ENCODE measurements around the gene GOLT1B. TPM values are rescaled to one million over a fixed set of nuclear protein-coding genes. Genes with fewer than 3 reads are reported as not detected.

GOLT1B gene
- total RNA-seq: 10 to 100 TPM; 30.9 to 38.0 (median 33.1) TPM
- total RNA-seq (2013): 40.5 TPM

GRCh38 chr12:21501258-21502163 is at the start of gene GOLT1B, which contains the start of gene RECQL:
Gene GOLT1B (plus strand): TSS chr12:21501789. CDS start chr12:21501924, 135 bp downstream.
Gene RECQL (minus strand): TSS chr12:21501635. CDS start chr12:21499570, 2,065 bp downstream.
- ATAC-seq (peak; percentile 95 to 99 (median 98)), DNase-seq (peak; percentile 82 to 98)
- Histone ChIP-seq H3K9me3 (ENCODE audit: control insufficient read depth, insufficient read depth, low read length) (no peaks in the 10 kb centered on the region), H3K36me3 (ENCODE audit: control insufficient read depth, insufficient read depth, low read length) (peaks cover 22% of the 10 kb centered on the region), H3K27me3 (ENCODE audit: control insufficient read depth, insufficient read depth, low read length) (no peaks in the 10 kb centered on the region), H3K4me3 (ENCODE audit: low read length) (peak within 1 kb of the TSS; percentile 92), H3K27ac (ENCODE audit: low read length) (peak within 1 kb of the TSS; percentile 78), H3K4me1 (ENCODE audit: control insufficient read depth, insufficient read depth, low read length) (peaks cover 17% of the 10 kb centered on the region)
- Mint-ChIP-seq H3K36me3 (no peaks in the 10 kb centered on the region), H3K4me1 (peaks cover 38 to 42% of the 10 kb centered on the region in 2 donors), H3K9me3 (no peaks in the 10 kb centered on the region), H3K4me3 (no peak within 1 kb of the TSS), H3K27ac (no peak within 1 kb of the TSS), H3K27me3 (ENCODE audit: low read depth in 2 of 2) (no peaks in the 10 kb centered on the region)
- intact Hi-C loops (cut with micrococcal nuclease): loop anchor here (1.0 to 2.0 kb wide), 2 partner anchors 45 to 64 kb away; partner anchors contain the start of gene PYROXD1
- under 1% methylated on average over 61 of the region's 61 CpGs for WGBS (ENCODE audit: insufficient coverage)
- TF ChIP-seq CTCF (IDR thresholded peaks at IDR 0.05): no peak

- no peaks in the 10 kb centered on the region for H3K27me3 ChIP-seq (ENCODE audit: control insufficient read depth, insufficient read depth, low read length)
- no peak overlapping the region for H3K4me3 ChIP-seq (ENCODE audit: low read length)
- Mint-ChIP-seq H3K4me3 (no peak overlapping the region), H3K9me3 (no peaks in the 10 kb centered on the region), H3K4me1 (peaks cover 23 to 25% of the 10 kb centered on the region in 2 donors), H3K36me3 (peaks cover 22% of the 10 kb centered on the region), H3K27me3 (ENCODE audit: low read depth in 2 of 2) (no peaks in the 10 kb centered on the region), H3K27ac (peak overlapping the region in 1 of 2 donors; percentile 11)
- peak in 1 of 2 donors; percentile 49 for DNase-seq
- peak in 1 of 3 donors; percentile 46 for ATAC-seq
- no peak for TF ChIP-seq CTCF (IDR thresholded peaks at IDR 0.05)
- no peaks in the 10 kb centered on the region for H3K9me3 ChIP-seq (ENCODE audit: control insufficient read depth, insufficient read depth, low read length)
- peaks cover 6% of the 10 kb centered on the region for H3K4me1 ChIP-seq (ENCODE audit: control insufficient read depth, insufficient read depth, low read length)
- H3K27ac ChIP-seq (ENCODE audit: low read length): peak overlapping the region; percentile 59
- H3K36me3 ChIP-seq (ENCODE audit: control insufficient read depth, insufficient read depth, low read length): peaks cover 56% of the 10 kb centered on the region
- intact Hi-C loops (cut with micrococcal nuclease): no loop called here
- WGBS (ENCODE audit: insufficient coverage): 77% methylated on average over 4 of the region's 4 CpGs
These were observed 48.2 kb upstream of the GOLT1B start for GRCh38 chr12:21453312-21453852.

- intact Hi-C loops (cut with micrococcal nuclease): loop anchor here (2.0 kb wide), 2 partner anchors 18 to 44 kb away; partner anchors contain the start of genes GOLT1B and RECQL
- Mint-ChIP-seq H3K4me3 (peak overlapping the region; percentile 84), H3K4me1 (peaks cover 24 to 26% of the 10 kb centered on the region in 2 donors), H3K9me3 (no peaks in the 10 kb centered on the region), H3K27me3 (ENCODE audit: low read depth in 2 of 2) (no peaks in the 10 kb centered on the region), H3K27ac (peak overlapping the region; percentile 89), H3K36me3 (peaks cover 12% of the 10 kb centered on the region)
- H3K9me3 ChIP-seq (ENCODE audit: control insufficient read depth, insufficient read depth, low read length): no peaks in the 10 kb centered on the region
- H3K4me3 ChIP-seq (ENCODE audit: low read length): no peak overlapping the region
- H3K27ac ChIP-seq (ENCODE audit: low read length): peak overlapping the region; percentile 55
- no peak for TF ChIP-seq CTCF (IDR thresholded peaks at IDR 0.05)
- no peaks in the 10 kb centered on the region for H3K27me3 ChIP-seq (ENCODE audit: control insufficient read depth, insufficient read depth, low read length)
- DNase-seq (peak; percentile 19 to 72), ATAC-seq (peak; percentile 77 to 90 (median 85))
- H3K4me1 ChIP-seq (ENCODE audit: control insufficient read depth, insufficient read depth, low read length): peaks cover 6% of the 10 kb centered on the region
- 71% methylated on average over 1 of the region's 7 CpGs for WGBS (ENCODE audit: insufficient coverage)
- peaks cover 46% of the 10 kb centered on the region for H3K36me3 ChIP-seq (ENCODE audit: control insufficient read depth, insufficient read depth, low read length)
These were observed 45.3 kb upstream of the GOLT1B start for GRCh38 chr12:21456291-21456780.

Measured in natural killer cell (primary cell).